BJ (cell line): Measurements from ENCODE around the gene ENC1. TPM values are rescaled to one million over a fixed set of nuclear protein-coding genes. Genes with fewer than 3 reads are reported as not detected.

Experiments used
- CTCF ChIA-PET: fragments of 350-600 bp; formaldehyde crosslinking; extraction: SDS; loops from one replicate; lab custom pipeline; 2021; ENCODE audit warnings: antibody characterized with exemption, inconsistent platforms; lab: Yijun Ruan, JAX
- POLR2A ChIA-PET: fragments of 300-600 bp; sonication (Branson Sonifier 250); formaldehyde crosslinking; extraction: SDS; loops from one replicate; lab custom pipeline; 2021; ENCODE audit warnings: antibody characterized with exemption; lab: Charles Lee
- DNase-seq: peaks from one replicate; pipeline ENCODE4 v3.0.0-alpha.2; 2011; ENCODE audit warnings: low read depth
- H3K27me3 ChIP-seq: 2 replicates; pipeline ENCODE4 v1.6.0; 2011; ENCODE audit warnings: low read length; ENCODE audit not compliant: control insufficient read depth, insufficient read depth
- H3K36me3 ChIP-seq: 2 replicates; pipeline ENCODE4 v1.5.1; 2011; ENCODE audit warnings: low read length; ENCODE audit not compliant: control insufficient read depth, insufficient read depth
- H3K4me3 ChIP-seq: 2 replicates; pipeline ENCODE4 v1.5.1; 2011; ENCODE audit warnings: low read depth, mild to moderate bottlenecking, control low read depth, low read length
- CTCF ChIP-seq: IDR thresholded peaks from 2 replicates; pipeline ENCODE4 v1.5.1; 2011; ENCODE audit warnings: low read depth, mild to moderate bottlenecking, control low read depth, inconsistent platforms, low read length, moderate library complexity; ENCODE audit not compliant: insufficient read depth
- polyA plus RNA-seq: library from polyadenylated mRNA; depleted of rRNA; stranded (reverse); fragments of >200 nt; gene quantifications from 2 replicates; pipeline ENCODE4 v1.2.3, GENCODE V29; 2011; rRNA removed

ENC1 gene
- polyA plus RNA-seq, 1 experiment, result 34.1 TPM

GRCh38 chr5:74582853-74583252 lies 57.7 kb downstream of the ENC1 start:
- Histone ChIP-seq H3K27me3 (no peaks in the 10 kb centered on the region), H3K36me3 (no peaks in the 10 kb centered on the region), H3K4me3 (no peak overlapping the region)
- no peak for DNase-seq
- ChIA-PET CTCF (interaction anchor here (0.7 kb wide), 1 partner anchor 40 kb away, joined by 3 read pairs; no protein-coding TSS in a partner anchor), POLR2A (no interaction called here)
- no peak for TF ChIP-seq CTCF

DNA sequence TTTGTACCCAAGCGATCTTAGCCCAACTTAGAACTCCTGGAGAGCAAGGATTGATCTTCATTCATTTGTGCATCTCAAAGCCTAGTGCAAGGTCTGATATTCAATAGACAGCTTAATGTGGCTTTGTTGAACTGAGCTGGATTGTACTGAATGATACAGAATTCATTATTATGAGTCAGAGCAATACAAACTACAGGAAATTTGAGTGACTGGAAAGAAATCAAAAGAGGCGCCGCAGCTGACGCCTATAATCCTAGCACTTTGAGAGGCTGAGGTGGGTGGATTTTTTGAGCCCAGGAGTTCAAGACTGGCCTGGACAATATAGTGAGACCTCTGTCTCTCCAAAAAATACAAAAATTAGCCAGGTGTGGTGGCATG lies 58.6 kb downstream of the ENC1 start:
- no peak for DNase-seq
- ChIA-PET CTCF (interaction anchor here (0.7 kb wide), 1 partner anchor 39 kb away, joined by 3 read pairs; no protein-coding TSS in a partner anchor), POLR2A (no interaction called here)

GRCh38 chr5:74580729-74581109 lies 59.8 kb downstream of the ENC1 start:
- no peaks in the 10 kb centered on the region for H3K27me3 ChIP-seq
- TF ChIP-seq CTCF, result no peak
- no peaks in the 10 kb centered on the region for H3K36me3 ChIP-seq
- ChIA-PET POLR2A (no interaction called here), CTCF (interaction anchor here (0.6 kb wide), 1 partner anchor 11 kb away, joined by 3 read pairs; no protein-coding TSS in a partner anchor)
- DNase-seq, result no peak
- no peak overlapping the region for H3K4me3 ChIP-seq

More for the DNA sequence above, 58.6 kb downstream of the ENC1 start:
- H3K27me3 ChIP-seq, result no peaks in the 10 kb centered on the region
- no peaks in the 10 kb centered on the region for H3K36me3 ChIP-seq
- no peak for TF ChIP-seq CTCF
- H3K4me3 ChIP-seq, result no peak overlapping the region

DNA sequence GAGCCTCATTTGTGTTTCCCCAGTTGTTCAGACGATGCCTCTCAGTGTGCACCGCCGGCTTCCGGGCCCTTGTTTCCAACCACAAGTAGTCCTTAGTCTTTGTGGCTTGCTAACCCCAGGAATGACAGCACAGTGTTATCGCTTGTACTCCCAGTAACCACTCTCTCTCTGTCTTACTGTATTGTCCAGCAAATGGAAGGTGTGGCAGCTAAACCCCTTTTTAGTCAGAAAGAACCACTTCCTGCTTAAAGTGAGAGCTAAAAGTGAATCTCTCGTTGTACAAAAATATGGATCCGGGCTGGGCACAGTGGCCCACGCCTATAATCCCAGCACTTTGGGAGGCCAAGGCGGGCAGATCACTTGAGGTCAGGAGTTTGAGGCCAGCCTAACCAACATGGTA lies 61.3 kb downstream of the ENC1 start:
- ChIA-PET POLR2A (no interaction called here), CTCF (no interaction called here)
- no peak for DNase-seq
- Histone ChIP-seq H3K4me3 (no peak overlapping the region), H3K27me3 (no peaks in the 10 kb centered on the region), H3K36me3 (no peaks in the 10 kb centered on the region)
- no peak for TF ChIP-seq CTCF

DNA sequence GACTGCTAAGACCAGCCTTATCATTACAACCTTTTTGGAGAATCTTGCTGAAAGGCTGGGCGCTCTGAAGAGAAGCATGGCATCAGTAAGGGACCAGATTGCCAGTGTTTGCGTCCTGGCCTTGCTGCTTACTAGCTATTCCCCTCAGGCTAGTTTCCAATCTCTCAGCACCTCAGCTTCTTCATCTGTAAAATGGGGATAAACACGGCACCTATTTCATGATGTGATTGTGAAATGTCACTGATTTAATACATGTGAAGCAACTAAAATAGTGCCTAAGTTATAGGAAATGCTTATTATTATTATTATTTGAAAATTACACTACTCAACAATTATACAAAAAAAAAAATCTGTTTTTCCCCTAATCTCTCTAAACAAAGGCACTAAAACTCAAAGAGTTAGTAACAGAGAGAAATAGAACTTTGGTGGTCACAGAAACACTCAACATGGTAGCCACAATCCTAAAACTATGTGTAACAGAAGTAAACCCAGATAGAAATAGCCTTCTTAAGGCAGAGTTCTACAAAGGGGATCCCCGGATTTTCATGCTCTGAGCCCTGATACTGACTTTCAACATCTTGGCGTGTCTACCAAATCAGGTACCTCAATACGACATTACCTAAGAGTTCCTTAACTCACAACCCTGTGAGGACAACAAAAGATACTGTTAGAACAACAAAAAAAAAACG lies 62.0 kb downstream of the ENC1 start:
- ChIA-PET CTCF (no interaction called here), POLR2A (no interaction called here)
- TF ChIP-seq CTCF, result no peak
- Histone ChIP-seq H3K36me3 (no peaks in the 10 kb centered on the region), H3K27me3 (no peaks in the 10 kb centered on the region), H3K4me3 (no peak overlapping the region)
- DNase-seq, result no peak

Other genes starting within 250 kb of the ENC1 start
- 71.0 and 175 TPM in 2 replicates for gene HEXB, start 44.5 kb upstream of the ENC1 start, polyA plus RNA-seq
- gene GFM2, start 126.4 kb upstream of the ENC1 start, polyA plus RNA-seq, result 19.3 and 35.6 TPM in 2 replicates
- gene NSA2, start 126.5 kb upstream of the ENC1 start, polyA plus RNA-seq, result 11.7 and 66.8 TPM in 2 replicates
- gene FAM169A, start 225.7 kb upstream of the ENC1 start, polyA plus RNA-seq, result 0.22 and 0.48 TPM in 2 replicates